HepG2 (cell line): ENCODE data around the gene RMI1. TPM values are rescaled to one million over a fixed set of nuclear protein-coding genes. Genes with fewer than 3 reads are reported as not detected.

Source experiments
- ATF1 ChIP-seq: IDR thresholded peaks from 2 replicates; pipeline ENCODE4 v1.6.1; 2016; ENCODE audit warnings: mild to moderate bottlenecking, control low read depth
- ELF1 ChIP-seq: sonication (generic); formaldehyde crosslinking; IDR thresholded peaks from 2 replicates; pipeline ENCODE4 v1.4.0; 2020; ENCODE audit warnings: missing genetic modification reagents
- HDAC1 ChIP-seq: sonication (generic); formaldehyde crosslinking; IDR thresholded peaks from 2 replicates; pipeline ENCODE4 v1.5.1; 2020; ENCODE audit warnings: mild to moderate bottlenecking, missing genetic modification reagents
- NONO ChIP-seq, 2 experiments: fragments of 450-650 bp in 1 of 2; sonication (generic) in 1 of 2; formaldehyde crosslinking in 1 of 2; IDR thresholded peaks in 1 of 2; conservative IDR thresholded peaks in 1 of 2; 2 replicates each; pipeline versions ENCODE4 v1.6.1 to v1.8.0; 2017 to 2022; ENCODE audit warnings: mild to moderate bottlenecking in 1 of 2, missing genetic modification reagents in 1 of 2, moderate library complexity in 1 of 2
- SRSF9 ChIP-seq: fragments of 200-400 bp; formaldehyde crosslinking; IDR thresholded peaks from 2 replicates; pipeline ENCODE4 v1.6.1; 2018; ENCODE audit warnings: borderline replicate concordance, mild to moderate bottlenecking, low read depth, low read length; ENCODE audit not compliant: insufficient read depth, poor library complexity, severe bottlenecking
- ZMYM4 ChIP-seq: sonication (generic); formaldehyde crosslinking; IDR thresholded peaks from 2 replicates; pipeline ENCODE4 v1.8.1; 2023; ENCODE audit warnings: mild to moderate bottlenecking, missing genetic modification reagents
- ZNF776 ChIP-seq: sonication (generic); formaldehyde crosslinking; IDR thresholded peaks from 2 replicates; pipeline ENCODE4 v1.4.0; 2020; ENCODE audit warnings: mild to moderate bottlenecking, missing genetic modification reagents
- ZSCAN31 ChIP-seq: sonication (generic); formaldehyde crosslinking; IDR thresholded peaks from 2 replicates; pipeline ENCODE4 v1.5.0; 2020; ENCODE audit warnings: low read depth, mild to moderate bottlenecking, missing genetic modification reagents
- polyA plus RNA-seq, 8 experiments: library from polyadenylated mRNA; depleted of rRNA in 3 of 8; stranded (reverse) in 7 of 8; unstranded in 1 of 8; fragments of >200 nt; fragmentation: Illumina TruSeq in 4 of 8; extraction: Trizol in 4 of 8; gene quantifications; 2 replicates each; pipeline versions ENCODE4 v1.2.1 to v1.2.3, GENCODE V29; 2011 to 2016; ENCODE audit warnings: low read depth in 4 of 8, missing spikeins in 1 of 8, mixed read lengths in 1 of 8; ENCODE audit not compliant: insufficient read depth in 1 of 8
- total RNA-seq, 5 experiments: library from RNA; depleted of rRNA; stranded (reverse); fragments of >200 nt; fragmentation: Illumina TruSeq; extraction: Trizol; gene quantifications; 2 replicates each; pipeline ENCODE4 v1.2.3, GENCODE V29; 2016; ENCODE audit warnings: low read depth in 1 of 5
- TF ChIP-seq, protein P1 (sequence below): IDR thresholded peaks from 2 replicates; pipeline ENCODE4 v1.6.1; 2012; ENCODE audit warnings: inconsistent platforms
- TF ChIP-seq, protein P2 (sequence below): IDR thresholded peaks from 2 replicates; pipeline ENCODE4 v1.6.1; 2016; ENCODE audit warnings: missing biosample characterization, missing genetic modification reagents, low read depth
- TF ChIP-seq, protein P3 (sequence below): IDR thresholded peaks from 2 replicates; pipeline ENCODE4 v1.6.1; 2016; ENCODE audit warnings: mild to moderate bottlenecking
- TF ChIP-seq, protein P4 (sequence below): IDR thresholded peaks from 2 replicates; pipeline ENCODE4 v1.6.1; 2016; ENCODE audit warnings: missing compliant biosample characterization, missing genetic modification reagents, borderline replicate concordance
- TF ChIP-seq, protein P5 (sequence below): sonication (generic); formaldehyde crosslinking; IDR thresholded peaks from 2 replicates; pipeline ENCODE4 v1.4.0; 2020; ENCODE audit warnings: mild to moderate bottlenecking, missing genetic modification reagents
- TF ChIP-seq, protein P6 (sequence below): sonication (generic); formaldehyde crosslinking; IDR thresholded peaks from 2 replicates; pipeline ENCODE4 v1.4.0; 2020; ENCODE audit warnings: low read depth, mild to moderate bottlenecking, missing genetic modification reagents

Gene RMI1
- total and polyA plus RNA-seq, 2 of the 13 experiments (the other 11 are each of a cell fraction or from before 2014, with no cell fraction given) = 0.54 to 3.7 TPM

DNA sequence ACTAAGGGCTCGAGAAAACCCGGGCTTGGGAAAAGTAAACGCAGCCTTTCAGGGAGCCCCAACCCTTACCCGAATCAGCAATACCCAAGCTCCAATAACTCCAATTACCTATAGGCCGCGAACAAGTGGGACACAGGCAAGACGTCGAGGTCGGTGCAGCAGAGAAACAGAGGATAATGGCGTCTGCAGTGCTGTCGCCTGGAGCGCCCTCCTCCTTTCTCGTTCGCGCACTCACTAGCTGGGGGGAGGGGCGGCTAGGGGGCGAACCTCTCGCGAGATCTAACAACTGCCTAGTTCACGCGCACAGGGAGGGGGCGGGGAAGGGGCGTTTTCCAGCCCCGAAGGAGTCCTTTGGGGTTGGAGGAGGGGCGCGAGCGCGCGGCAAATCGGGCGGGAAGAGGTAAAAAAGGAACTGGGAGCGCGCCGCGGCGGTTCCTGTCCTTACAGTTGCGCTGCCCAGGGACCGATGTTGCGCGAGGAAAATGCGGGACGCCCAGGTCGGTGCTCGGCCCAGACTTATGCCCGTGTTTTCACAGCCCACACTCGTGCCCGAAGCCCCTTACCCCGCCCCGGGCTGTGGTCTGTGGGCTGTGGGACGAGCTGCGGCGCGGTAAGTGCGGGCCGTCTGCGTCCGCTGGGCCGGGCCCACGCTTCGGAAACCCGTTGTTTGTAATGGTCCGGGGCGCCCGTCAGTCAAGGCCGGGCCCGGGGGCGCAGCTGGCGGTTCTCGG is at the start of gene RMI1 (continued):
- TF ChIP-seq NONO (IDR thresholded peaks at IDR 0.05) = no peak
- TF ChIP-seq NONO (CRISPR knock-in tag; conservative IDR thresholded peaks at IDR 0.05) = peak; percentile 79
- TF ChIP-seq, protein P1, sequence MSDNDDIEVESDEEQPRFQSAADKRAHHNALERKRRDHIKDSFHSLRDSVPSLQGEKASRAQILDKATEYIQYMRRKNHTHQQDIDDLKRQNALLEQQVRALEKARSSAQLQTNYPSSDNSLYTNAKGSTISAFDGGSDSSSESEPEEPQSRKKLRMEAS = peak; percentile 80
- TF ChIP-seq ZSCAN31 (CRISPR knock-in tag) = 0 out of 2 replicates have a peak, but pooled peaks have one; percentile 9
- TF ChIP-seq ATF1 (CRISPR knock-in tag) = peak; percentile 70
- TF ChIP-seq HDAC1 (CRISPR knock-in tag) = peak; percentile 20; the same call in 1 of the 2 replicates
- TF ChIP-seq, protein P2, sequence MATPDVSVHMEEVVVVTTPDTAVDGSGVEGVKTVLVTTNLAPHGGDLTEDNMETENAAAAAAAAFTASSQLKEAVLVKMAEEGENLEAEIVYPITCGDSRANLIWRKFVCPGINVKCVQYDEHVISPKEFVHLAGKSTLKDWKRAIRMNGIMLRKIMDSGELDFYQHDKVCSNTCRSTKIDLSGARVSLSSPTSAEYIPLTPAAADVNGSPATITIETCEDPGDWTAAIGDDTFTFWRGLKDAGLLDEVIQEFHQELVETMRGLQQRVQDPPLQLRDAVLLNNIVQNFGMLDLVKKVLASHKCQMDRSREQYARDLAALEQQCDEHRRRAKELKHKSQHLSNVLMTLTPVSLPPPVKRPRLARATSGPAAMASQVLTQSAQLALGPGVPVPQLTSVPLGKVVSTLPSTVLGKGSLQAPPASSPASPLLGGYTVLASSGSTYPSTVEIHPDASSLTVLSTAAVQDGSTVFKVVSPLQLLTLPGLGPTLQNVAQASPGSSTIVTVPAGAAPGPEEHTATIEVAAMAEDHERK (CRISPR knock-in tag) = peak; percentile 47; the same call in 1 of the 2 replicates
- TF ChIP-seq ZNF776 = peak; percentile 77
- TF ChIP-seq ELF1 (CRISPR knock-in tag) = 0 out of 2 replicates have a peak, but pooled peaks have one; percentile 7
- peak; percentile 80 for TF ChIP-seq ZMYM4 (CRISPR knock-in tag)
- TF ChIP-seq, protein P3, sequence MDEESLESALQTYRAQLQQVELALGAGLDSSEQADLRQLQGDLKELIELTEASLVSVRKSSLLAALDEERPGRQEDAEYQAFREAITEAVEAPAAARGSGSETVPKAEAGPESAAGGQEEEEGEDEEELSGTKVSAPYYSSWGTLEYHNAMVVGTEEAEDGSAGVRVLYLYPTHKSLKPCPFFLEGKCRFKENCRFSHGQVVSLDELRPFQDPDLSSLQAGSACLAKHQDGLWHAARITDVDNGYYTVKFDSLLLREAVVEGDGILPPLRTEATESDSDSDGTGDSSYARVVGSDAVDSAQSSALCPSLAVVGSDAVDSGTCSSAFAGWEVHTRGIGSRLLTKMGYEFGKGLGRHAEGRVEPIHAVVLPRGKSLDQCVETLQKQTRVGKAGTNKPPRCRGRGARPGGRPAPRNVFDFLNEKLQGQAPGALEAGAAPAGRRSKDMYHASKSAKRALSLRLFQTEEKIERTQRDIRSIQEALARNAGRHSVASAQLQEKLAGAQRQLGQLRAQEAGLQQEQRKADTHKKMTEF = peak; percentile 67
- no peak for TF ChIP-seq SRSF9
- TF ChIP-seq, protein P4, sequence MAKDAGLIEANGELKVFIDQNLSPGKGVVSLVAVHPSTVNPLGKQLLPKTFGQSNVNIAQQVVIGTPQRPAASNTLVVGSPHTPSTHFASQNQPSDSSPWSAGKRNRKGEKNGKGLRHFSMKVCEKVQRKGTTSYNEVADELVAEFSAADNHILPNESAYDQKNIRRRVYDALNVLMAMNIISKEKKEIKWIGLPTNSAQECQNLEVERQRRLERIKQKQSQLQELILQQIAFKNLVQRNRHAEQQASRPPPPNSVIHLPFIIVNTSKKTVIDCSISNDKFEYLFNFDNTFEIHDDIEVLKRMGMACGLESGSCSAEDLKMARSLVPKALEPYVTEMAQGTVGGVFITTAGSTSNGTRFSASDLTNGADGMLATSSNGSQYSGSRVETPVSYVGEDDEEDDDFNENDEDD (CRISPR knock-in tag) = peak; percentile 92
- TF ChIP-seq, protein P5, sequence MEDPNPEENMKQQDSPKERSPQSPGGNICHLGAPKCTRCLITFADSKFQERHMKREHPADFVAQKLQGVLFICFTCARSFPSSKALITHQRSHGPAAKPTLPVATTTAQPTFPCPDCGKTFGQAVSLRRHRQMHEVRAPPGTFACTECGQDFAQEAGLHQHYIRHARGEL = peak; percentile 73
- TF ChIP-seq, protein P6, sequence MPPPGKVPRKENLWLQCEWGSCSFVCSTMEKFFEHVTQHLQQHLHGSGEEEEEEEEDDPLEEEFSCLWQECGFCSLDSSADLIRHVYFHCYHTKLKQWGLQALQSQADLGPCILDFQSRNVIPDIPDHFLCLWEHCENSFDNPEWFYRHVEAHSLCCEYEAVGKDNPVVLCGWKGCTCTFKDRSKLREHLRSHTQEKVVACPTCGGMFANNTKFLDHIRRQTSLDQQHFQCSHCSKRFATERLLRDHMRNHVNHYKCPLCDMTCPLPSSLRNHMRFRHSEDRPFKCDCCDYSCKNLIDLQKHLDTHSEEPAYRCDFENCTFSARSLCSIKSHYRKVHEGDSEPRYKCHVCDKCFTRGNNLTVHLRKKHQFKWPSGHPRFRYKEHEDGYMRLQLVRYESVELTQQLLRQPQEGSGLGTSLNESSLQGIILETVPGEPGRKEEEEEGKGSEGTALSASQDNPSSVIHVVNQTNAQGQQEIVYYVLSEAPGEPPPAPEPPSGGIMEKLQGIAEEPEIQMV = peak; percentile 9; the same call in 1 of the 2 replicates
